GM12865 (cell line): Measurements from ENCODE around the gene MRPS15.

Experiments used
- DNase-seq: peaks from one replicate; pipeline ENCODE4 v3.0.0; 2010; ENCODE audit warnings: low read depth
- H3K4me3 ChIP-seq: 2 replicates; pipeline ENCODE4 v1.5.1; 2011; ENCODE audit warnings: mild to moderate bottlenecking, low read depth, low read length, control low read depth
- CTCF ChIP-seq: IDR thresholded peaks from 2 replicates; pipeline ENCODE4 v1.5.1; 2011; ENCODE audit warnings: low read length, control low read depth, low read depth, inconsistent platforms; ENCODE audit not compliant: insufficient read depth; ENCODE audit errors: missing control alignments

The MRPS15 gene

GRCh38 chr1:36464605-36465393 is 615 bp upstream of the MRPS15 start:
- no peak for DNase-seq
- TF ChIP-seq CTCF = no peak
- H3K4me3 ChIP-seq = peak overlapping the region; percentile 87

GRCh38 chr1:36463463-36463802 is 751 bp downstream of the MRPS15 start:
- peak overlapping the region; percentile 87 for H3K4me3 ChIP-seq
- DNase-seq = no peak
- no peak for TF ChIP-seq CTCF

GRCh38 chr1:36458910-36459309 is 5.3 kb downstream of the MRPS15 start:
- no peak for DNase-seq
- H3K4me3 ChIP-seq = no peak overlapping the region
- no peak for TF ChIP-seq CTCF

GRCh38 chr1:36457691-36458090 is 6.5 kb downstream of the MRPS15 start:
- DNase-seq = no peak
- TF ChIP-seq CTCF = no peak
- no peak overlapping the region for H3K4me3 ChIP-seq

DNA sequence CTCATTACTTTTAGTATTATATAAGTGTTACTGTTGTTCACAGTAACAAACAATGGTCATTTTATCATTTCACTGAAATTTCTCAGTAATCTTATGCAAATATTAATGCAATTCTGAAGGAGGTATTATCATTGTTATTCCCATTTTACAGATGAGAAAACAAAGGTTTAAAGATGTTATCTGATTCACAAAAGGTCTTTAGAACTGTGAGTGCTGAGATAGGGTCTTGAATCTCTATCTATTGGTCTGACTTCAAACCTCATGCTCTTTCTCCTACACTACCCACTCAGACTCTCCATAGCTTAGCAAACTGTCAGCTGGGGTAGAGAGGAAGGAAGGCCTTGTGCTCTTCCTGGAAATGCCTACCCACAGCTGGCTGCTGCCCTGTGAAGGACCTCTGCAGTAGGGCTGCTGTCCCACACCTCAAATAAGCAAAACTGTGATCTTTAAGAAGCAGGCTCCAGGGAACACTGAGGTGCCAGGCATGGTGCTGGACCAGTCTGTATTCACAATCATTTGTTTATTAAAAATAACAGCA is 7.7 kb downstream of the MRPS15 start:
- no peak for DNase-seq
- no peak overlapping the region for H3K4me3 ChIP-seq
- TF ChIP-seq CTCF = no peak

DNA sequence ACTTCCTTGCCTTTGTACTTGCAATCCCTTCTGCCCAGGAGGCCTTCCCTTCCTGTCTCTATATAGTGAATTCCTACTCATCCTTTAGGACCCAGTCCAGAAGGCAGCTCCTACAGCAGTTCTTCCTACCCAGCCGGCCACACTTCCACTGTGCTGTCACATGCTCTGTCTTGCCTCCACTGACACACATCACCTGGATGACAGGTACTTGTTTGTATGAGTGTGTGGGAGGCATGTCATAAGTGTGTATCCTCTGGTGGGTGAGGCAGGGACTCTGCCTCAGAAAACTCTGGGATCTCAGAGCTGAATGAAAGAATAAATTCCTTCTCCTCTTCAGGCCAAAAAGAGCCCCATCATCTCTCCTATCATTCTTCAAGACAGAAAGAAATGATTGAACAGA is 8.8 kb downstream of the MRPS15 start:
- no peak overlapping the region for H3K4me3 ChIP-seq
- TF ChIP-seq CTCF = no peak
- DNase-seq = no peak
